Breast epithelium (tissue), 3 donors: ENCODE results near the gene RPUSD1.

Experiments used
- POLR2A ChIP-seq: fragments of 450-650 bp; IDR thresholded peaks from one replicate; pipeline ENCODE4 v1.6.1; 2016; ENCODE audit warnings: antibody characterized with exemption, mild to moderate bottlenecking, moderate library complexity
- TF ChIP-seq, protein P1 (sequence below), 3 donors: fragments of 450-650 bp; IDR thresholded peaks; one replicate each; pipeline ENCODE4 v1.5.1; 2016 to 2017; ENCODE audit warnings: antibody characterized with exemption in 3 of 3, mild to moderate bottlenecking in 3 of 3, moderate library complexity in 3 of 3

DNA sequence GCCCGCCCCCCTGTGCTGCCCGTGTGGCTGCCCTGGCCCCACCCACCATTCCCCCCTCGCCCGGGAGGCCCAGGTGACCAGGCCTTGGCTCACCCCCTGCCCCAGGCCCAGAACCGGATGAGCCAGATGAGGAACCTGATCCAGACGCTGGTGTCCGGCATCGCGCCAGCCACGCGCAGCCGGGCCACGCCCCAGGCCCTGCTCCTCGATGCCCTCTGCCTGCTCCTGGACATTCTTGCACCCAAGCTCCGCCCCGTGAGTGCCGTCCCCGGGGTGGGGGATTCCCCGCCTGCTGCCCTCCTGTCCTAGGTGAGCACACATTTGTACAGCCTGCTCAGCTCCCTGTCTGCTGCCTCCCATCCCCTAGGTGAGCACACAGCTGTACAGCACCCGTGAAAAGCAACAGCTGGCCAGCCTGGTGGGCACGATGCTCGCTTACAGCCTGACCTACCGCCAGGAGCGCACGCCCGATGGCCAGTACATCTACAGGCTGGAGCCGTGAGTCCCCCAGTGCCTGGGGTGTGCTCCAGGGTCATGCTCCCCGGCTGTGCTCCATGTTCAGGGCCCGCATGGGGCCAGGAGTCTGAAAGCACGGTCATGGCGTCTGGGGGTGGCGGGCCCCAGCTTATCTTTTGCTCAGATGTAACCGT lies 7.5 kb upstream of the RPUSD1 start:
- TF ChIP-seq, protein P1, sequence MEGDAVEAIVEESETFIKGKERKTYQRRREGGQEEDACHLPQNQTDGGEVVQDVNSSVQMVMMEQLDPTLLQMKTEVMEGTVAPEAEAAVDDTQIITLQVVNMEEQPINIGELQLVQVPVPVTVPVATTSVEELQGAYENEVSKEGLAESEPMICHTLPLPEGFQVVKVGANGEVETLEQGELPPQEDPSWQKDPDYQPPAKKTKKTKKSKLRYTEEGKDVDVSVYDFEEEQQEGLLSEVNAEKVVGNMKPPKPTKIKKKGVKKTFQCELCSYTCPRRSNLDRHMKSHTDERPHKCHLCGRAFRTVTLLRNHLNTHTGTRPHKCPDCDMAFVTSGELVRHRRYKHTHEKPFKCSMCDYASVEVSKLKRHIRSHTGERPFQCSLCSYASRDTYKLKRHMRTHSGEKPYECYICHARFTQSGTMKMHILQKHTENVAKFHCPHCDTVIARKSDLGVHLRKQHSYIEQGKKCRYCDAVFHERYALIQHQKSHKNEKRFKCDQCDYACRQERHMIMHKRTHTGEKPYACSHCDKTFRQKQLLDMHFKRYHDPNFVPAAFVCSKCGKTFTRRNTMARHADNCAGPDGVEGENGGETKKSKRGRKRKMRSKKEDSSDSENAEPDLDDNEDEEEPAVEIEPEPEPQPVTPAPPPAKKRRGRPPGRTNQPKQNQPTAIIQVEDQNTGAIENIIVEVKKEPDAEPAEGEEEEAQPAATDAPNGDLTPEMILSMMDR (IDR thresholded peaks at IDR 0.05), result no peak
- no peak for TF ChIP-seq POLR2A
